HUES6 (cell line): Measurements from ENCODE around the gene RASIP1.

Source experiments
- H3K27ac ChIP-seq: 2 replicates; pipeline ENCODE4 v1.7.0; 2013; ENCODE audit warnings: low read depth, mild to moderate bottlenecking, low read length, inconsistent platforms
- H3K27me3 ChIP-seq: 2 replicates; pipeline ENCODE4 v1.6.1; 2013; ENCODE audit warnings: low read length; ENCODE audit not compliant: control insufficient read depth, insufficient read depth
- H3K36me3 ChIP-seq: 2 replicates; pipeline ENCODE4 v1.6.1; 2013; ENCODE audit warnings: low read length; ENCODE audit not compliant: control insufficient read depth, insufficient read depth
- H3K4me1 ChIP-seq: 2 replicates; pipeline ENCODE4 v1.6.1; 2013; ENCODE audit warnings: low read length; ENCODE audit not compliant: control insufficient read depth, insufficient read depth
- H3K4me3 ChIP-seq: 2 replicates; pipeline ENCODE4 v1.5.1; 2013; ENCODE audit warnings: low read depth, low read length
- H3K9ac ChIP-seq: one replicate; pipeline ENCODE4 v1.6.1; 2013; ENCODE audit warnings: mild to moderate bottlenecking, low read length
- H3K9me3 ChIP-seq: 2 replicates; pipeline ENCODE4 v1.6.1; 2013; ENCODE audit warnings: low read depth, low read length; ENCODE audit not compliant: control insufficient read depth, insufficient read depth

Gene RASIP1

GRCh38 chr19:48745208-48745995, 5.0 kb upstream of the RASIP1 start:
- Histone ChIP-seq H3K36me3 (peaks cover 12% of the 10 kb centered on the region), H3K4me1 (peaks cover 22% of the 10 kb centered on the region), H3K27ac (no peak overlapping the region), H3K4me3 (peak overlapping the region; percentile 51), H3K9ac (no peak overlapping the region), H3K9me3 (no peaks in the 10 kb centered on the region), H3K27me3 (peaks cover 6% of the 10 kb centered on the region)

DNA sequence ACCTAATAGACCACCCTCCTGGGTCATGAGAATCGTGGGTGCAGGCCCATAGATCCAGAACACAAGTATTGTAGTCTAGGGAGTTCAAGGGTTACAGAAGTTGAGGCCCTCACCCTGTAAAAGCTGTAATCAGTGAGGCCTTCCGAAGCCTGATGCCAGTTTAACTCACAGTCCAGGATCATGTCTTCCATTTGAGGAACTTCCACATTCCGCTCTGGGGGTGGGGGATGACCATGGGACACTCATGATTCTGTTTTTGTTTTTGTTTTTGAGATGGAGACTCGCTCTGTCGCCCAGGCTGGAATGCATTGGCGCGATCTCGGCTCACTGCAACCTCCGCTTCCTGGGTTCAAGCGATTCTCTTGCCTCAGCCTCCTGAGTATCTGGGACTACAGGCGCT, 1.7 kb upstream of the RASIP1 start:
- Histone ChIP-seq H3K4me3 (peak overlapping the region; percentile 62; the same call in 1 of the 2 replicates), H3K27ac (no peak overlapping the region), H3K9ac (no peak overlapping the region)

DNA sequence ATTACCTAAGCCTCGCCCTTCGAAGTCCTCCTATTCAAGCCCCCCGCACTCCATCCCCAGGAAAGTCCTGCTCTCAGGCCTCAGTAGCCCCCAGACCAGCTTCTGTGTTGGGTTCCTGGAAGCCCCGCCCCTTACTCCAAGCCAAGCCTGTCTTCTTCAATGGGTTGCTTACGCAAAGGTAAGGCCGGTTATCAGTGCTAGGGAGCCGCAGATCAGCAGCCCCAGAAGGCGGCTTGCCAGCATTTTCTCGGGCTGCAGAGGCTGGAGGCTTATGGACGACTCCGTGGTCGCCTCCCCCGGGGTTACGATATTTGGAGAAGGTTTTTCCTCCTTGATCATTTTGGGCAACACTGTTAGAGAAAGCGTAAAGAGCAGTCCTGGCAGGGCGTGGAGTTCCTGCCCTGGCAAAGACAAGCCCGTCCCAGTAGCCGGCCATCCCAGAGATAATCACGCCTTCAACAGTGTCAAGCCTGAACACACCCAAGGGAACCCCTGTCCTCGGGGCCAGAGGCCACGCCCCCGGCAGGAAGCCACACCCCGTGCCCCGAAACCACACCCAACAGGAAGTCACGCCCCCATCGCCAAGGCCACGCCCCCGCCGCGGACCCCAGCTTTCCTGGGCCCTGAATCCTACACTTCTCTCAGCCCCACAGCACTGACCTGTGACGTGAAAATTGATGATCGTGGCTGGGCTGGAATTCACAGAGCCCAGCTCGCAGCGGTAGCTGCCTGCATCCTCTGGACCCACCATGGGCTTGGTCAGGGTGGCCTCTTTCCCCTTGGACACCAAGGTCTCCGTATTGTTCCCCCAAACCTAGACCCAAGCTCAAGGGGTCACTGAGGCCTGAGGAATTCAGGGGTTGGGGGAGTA, 954 bp upstream of the RASIP1 start:
- Histone ChIP-seq H3K27ac (no peak overlapping the region), H3K36me3 (no peaks in the 10 kb centered on the region), H3K9me3 (no peaks in the 10 kb centered on the region), H3K4me1 (peaks cover 39% of the 10 kb centered on the region), H3K4me3 (peak overlapping the region; percentile 62), H3K9ac (no peak overlapping the region), H3K27me3 (peaks cover 21% of the 10 kb centered on the region)

More for the DNA sequence above, 1.7 kb upstream of the RASIP1 start:
- Histone ChIP-seq H3K4me1 (peaks cover 39% of the 10 kb centered on the region), H3K36me3 (no peaks in the 10 kb centered on the region), H3K27me3 (peaks cover 21% of the 10 kb centered on the region), H3K9me3 (no peaks in the 10 kb centered on the region)

DNA sequence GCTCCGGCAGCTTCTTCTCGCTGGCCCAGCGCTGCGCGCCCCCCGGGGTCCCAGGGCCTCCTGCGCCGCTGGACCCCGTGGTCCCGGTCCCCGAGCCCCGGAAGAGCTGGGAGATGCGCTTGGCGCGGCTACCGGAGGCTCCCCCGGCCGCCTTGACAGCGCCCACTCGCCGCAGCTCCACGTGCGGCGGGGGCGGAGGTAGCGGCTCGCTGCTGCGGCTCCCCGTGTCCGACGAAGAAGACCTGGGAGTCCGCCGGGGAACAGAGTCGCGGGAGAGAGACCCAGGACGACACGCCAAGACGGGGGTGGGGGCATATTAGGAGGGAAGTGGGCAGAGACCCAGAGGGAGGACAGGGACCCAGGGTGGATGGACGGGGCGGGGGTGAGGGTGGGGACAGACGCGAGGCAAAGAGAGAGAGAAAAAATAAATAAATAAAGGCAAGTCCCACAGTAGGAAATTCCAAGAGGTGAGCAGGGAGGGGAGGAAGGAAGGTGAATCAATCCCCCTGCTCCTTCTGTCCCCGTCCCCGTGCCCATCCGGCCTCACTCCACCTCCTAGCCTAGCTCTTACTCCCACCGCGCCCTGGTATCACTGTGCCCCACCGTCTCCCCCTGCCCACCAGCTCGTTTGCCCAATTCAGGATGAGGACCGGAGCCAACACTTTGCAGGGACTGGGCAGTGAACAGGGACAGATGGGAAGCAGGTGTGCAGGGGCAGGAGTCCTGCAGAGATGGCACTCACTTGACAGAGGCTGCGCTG, 826 bp downstream of the RASIP1 start:
- Histone ChIP-seq H3K36me3 (no peaks in the 10 kb centered on the region), H3K27ac (no peak overlapping the region), H3K4me3 (peak overlapping the region; percentile 62), H3K9ac (peak overlapping the region; percentile 52), H3K27me3 (peaks cover 21% of the 10 kb centered on the region), H3K9me3 (no peaks in the 10 kb centered on the region), H3K4me1 (peaks cover 31% of the 10 kb centered on the region)

DNA sequence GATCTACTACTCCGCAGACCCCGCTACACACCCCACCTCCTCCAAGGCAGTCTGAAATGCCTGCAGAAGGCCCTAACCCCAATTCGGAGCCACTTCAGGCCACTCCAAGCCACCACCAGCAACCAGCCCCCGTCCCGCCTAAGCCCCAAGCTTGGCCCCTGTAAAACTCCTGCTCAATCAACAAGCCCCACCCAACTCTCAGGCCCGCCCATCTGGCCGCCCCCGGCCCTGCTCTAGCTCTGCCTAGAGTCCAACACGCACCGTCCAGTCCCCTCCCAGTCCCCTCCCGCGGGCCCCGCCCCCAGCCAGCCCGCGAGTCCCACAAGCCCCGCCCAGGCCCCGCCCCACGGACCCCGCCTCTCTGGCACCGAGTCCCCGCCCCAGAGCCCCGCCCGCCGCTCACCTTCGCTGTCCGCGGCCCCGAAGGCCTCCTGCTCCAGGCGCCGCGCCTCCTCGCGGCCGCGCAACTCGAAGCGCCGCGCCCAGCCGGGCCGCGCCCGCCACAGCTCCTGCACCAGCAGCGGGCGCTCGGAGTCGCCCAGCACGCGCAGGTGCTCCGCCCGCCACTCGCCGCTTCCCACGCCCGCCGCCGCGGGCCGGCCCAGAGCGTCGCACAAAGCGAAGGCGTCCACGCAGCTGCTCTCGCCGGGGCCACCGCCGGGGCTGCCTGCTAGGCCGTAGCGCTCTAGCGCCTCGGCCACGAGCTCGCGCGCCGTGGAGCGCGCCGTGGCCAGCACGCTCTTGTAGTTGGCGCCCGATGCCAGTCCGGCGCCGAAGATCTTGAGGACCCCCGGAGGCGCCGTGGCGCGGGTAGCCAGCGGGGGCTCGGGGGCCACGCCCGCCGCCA, 1.6 kb downstream of the RASIP1 start:
- Histone ChIP-seq H3K36me3 (no peaks in the 10 kb centered on the region), H3K9ac (peak overlapping the region; percentile 52), H3K4me3 (peak overlapping the region; percentile 62), H3K27ac (no peak overlapping the region), H3K9me3 (no peaks in the 10 kb centered on the region), H3K27me3 (peaks cover 21% of the 10 kb centered on the region), H3K4me1 (peaks cover 31% of the 10 kb centered on the region)

DNA sequence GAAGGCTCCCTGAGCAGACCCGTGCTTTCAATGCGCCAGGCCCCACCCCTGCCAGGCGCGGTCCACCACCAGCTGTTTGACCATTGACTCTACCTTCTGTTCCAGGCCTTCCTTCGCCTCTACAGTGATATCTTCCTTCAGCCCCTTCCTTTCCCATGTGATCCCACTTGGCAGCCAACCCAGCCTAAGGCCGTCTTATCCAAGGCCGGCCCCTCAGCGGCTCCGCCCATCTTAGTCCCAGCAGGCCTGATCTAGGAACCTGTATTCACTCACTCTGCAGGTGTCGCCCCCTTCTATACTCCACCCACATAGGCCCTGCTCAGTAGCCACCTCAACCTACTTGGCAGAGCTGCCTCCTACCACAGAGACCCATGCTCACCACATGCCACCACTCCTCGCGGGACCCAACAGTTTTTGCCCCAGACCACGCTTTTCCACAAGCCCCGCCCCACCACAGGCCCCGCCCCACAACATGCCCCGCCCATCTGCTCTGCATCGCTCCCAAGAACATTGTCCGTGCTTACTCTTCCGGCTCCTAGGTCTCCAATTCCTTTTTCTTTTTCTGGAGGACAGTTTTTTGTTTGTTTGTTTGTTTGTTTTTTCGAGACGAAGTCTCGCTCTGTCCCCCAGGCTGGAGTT, 2.9 kb downstream of the RASIP1 start:
- peaks cover 21% of the 10 kb centered on the region for H3K27me3 ChIP-seq
- H3K4me3 ChIP-seq, result peak overlapping the region; percentile 47; the same call in 1 of the 2 replicates
- peaks cover 31% of the 10 kb centered on the region for H3K4me1 ChIP-seq
- H3K27ac ChIP-seq, result no peak overlapping the region
- no peaks in the 10 kb centered on the region for H3K9me3 ChIP-seq
- H3K36me3 ChIP-seq, result no peaks in the 10 kb centered on the region
- H3K9ac ChIP-seq, result no peak overlapping the region

DNA sequence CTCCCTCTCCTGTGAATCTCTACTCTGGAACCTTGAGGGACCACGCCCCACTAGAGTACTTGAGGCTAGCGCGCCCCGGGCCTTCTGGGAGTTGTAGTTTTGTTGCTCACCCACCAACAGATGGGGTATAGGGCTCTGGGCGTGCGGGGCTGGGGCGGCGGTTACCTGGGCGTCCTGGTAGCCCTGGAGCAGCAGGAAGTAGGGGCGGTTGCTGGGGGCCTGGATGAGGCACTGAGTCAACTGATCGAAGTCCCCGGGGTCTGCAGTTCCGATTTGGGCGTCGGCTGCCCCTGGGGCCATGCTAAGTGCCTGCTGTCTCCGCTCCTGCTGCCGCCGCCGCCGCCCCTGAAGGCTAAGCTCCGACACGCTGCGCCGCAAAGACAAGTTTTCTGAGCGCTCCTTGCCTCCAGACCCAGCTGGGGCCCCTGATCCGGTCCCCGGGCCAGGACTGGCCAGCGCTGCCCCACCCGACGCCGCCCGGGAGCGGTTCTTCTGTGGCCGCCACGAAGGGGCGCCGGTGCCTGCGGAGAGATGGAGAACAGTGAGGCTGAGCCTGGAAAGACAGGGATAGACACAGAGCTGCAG, 5.3 kb downstream of the RASIP1 start:
- H3K9ac ChIP-seq, result peak overlapping the region; percentile 61
- H3K9me3 ChIP-seq, result no peaks in the 10 kb centered on the region
- H3K4me1 ChIP-seq, result peaks cover 17% of the 10 kb centered on the region
- H3K27ac ChIP-seq, result peak overlapping the region; percentile 35; the same call in 1 of the 2 replicates
- no peaks in the 10 kb centered on the region for H3K36me3 ChIP-seq
- peak overlapping the region; percentile 79 for H3K4me3 ChIP-seq
- peaks cover 12% of the 10 kb centered on the region for H3K27me3 ChIP-seq

DNA sequence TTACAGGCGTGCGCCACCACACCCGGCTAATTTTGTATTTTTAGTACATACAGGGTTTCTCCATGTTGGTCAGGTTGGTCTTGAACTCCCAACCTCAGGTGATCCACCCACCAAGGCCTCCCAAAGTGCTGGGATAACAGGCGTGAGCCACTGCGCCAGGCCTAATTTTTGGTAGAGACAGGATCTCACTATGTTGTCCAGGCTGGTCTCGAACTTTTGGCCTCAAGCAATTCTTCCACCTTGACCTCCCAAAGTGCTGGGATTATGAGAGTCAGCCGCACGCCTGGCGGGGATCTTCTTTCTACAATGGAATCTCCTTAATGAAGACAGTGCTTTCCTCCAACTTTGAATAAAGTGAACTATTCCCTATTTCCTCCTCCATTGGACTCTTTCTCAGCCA, 5.8 kb downstream of the RASIP1 start:
- H3K9ac ChIP-seq, result no peak overlapping the region
- no peaks in the 10 kb centered on the region for H3K36me3 ChIP-seq
- peaks cover 12% of the 10 kb centered on the region for H3K4me1 ChIP-seq
- no peaks in the 10 kb centered on the region for H3K9me3 ChIP-seq
- no peak overlapping the region for H3K4me3 ChIP-seq
- peaks cover 7% of the 10 kb centered on the region for H3K27me3 ChIP-seq
- H3K27ac ChIP-seq, result no peak overlapping the region

GRCh38 chr19:48731452-48731851, 9.0 kb downstream of the RASIP1 start:
- Histone ChIP-seq H3K4me3 (no peak overlapping the region), H3K9ac (no peak overlapping the region), H3K36me3 (no peaks in the 10 kb centered on the region), H3K9me3 (no peaks in the 10 kb centered on the region), H3K27me3 (no peaks in the 10 kb centered on the region), H3K4me1 (no peaks in the 10 kb centered on the region), H3K27ac (no peak overlapping the region)
